Measurements from ENCODE around the gene MYO10. TPM values are rescaled to one million over a fixed set of nuclear protein-coding genes. Genes with fewer than 3 reads are reported as not detected.

MYO10 gene
- total and polyA plus RNA-seq, 8 donors, result 32.6 to 71.5 (median 65.0) TPM

GRCh38 chr5:16681876-16682275 lies 254.2 kb downstream of the MYO10 start:
- no peak overlapping the region for H3K27ac ChIP-seq
- no peaks in the 10 kb centered on the region for H3K4me1 ChIP-seq
- no peak for TF ChIP-seq CTCF (IDR thresholded peaks at IDR 0.05)
- no peaks in the 10 kb centered on the region for H3K9me3 ChIP-seq
- H3K36me3 ChIP-seq, result peaks cover 0 to 62% of the 10 kb centered on the region in 2 donors
- H3K27me3 ChIP-seq, result no peaks in the 10 kb centered on the region
- intact Hi-C loops (cut with DNase I), result no loop called here
- ATAC-seq (no peak), DNase-seq (no peak)
- no peak overlapping the region for H3K4me3 ChIP-seq

- no peak for DNase-seq
- intact Hi-C loops (cut with DNase I), result no loop called here
- no peaks in the 10 kb centered on the region for H3K4me1 ChIP-seq
- peaks cover 0 to 77% of the 10 kb centered on the region in 2 donors for H3K36me3 ChIP-seq
- no peaks in the 10 kb centered on the region for H3K9me3 ChIP-seq
- H3K27me3 ChIP-seq, result no peaks in the 10 kb centered on the region
- no peak for ATAC-seq
- H3K4me3 ChIP-seq, result no peak overlapping the region
- no peak for TF ChIP-seq CTCF (IDR thresholded peaks at IDR 0.05)
- no peak overlapping the region for H3K27ac ChIP-seq
Measured at GRCh38 chr5:16679863-16680262, 256.2 kb downstream of the MYO10 start.

GRCh38 chr5:16679190-16679589 lies 256.9 kb downstream of the MYO10 start:
- Histone ChIP-seq H3K9me3 (no peaks in the 10 kb centered on the region), H3K27me3 (no peaks in the 10 kb centered on the region), H3K4me1 (no peaks in the 10 kb centered on the region), H3K36me3 (peaks cover 0 to 77% of the 10 kb centered on the region in 2 donors), H3K4me3 (no peak overlapping the region), H3K27ac (no peak overlapping the region)
- ATAC-seq (no peak), DNase-seq (no peak)
- no peak for TF ChIP-seq CTCF (IDR thresholded peaks at IDR 0.05)
- intact Hi-C loops (cut with DNase I), result no loop called here

GRCh38 chr5:16675806-16676205 lies 260.3 kb downstream of the MYO10 start:
- ATAC-seq, result no peak
- no peak overlapping the region for H3K27ac ChIP-seq
- no peaks in the 10 kb centered on the region for H3K4me1 ChIP-seq
- intact Hi-C loops (cut with DNase I), result no loop called here
- H3K9me3 ChIP-seq, result no peaks in the 10 kb centered on the region
- DNase-seq, result no peak
- no peak overlapping the region for H3K4me3 ChIP-seq
- peaks cover 0 to 83% of the 10 kb centered on the region in 2 donors for H3K36me3 ChIP-seq
- no peaks in the 10 kb centered on the region for H3K27me3 ChIP-seq
- no peak for TF ChIP-seq CTCF (IDR thresholded peaks at IDR 0.05)

GRCh38 chr5:16674750-16675149 lies 261.3 kb downstream of the MYO10 start:
- Histone ChIP-seq H3K4me1 (no peaks in the 10 kb centered on the region), H3K36me3 (peaks cover 0 to 81% of the 10 kb centered on the region in 2 donors), H3K4me3 (no peak overlapping the region), H3K9me3 (no peaks in the 10 kb centered on the region), H3K27ac (no peak overlapping the region), H3K27me3 (no peaks in the 10 kb centered on the region)
- DNase-seq (no peak), ATAC-seq (no peak)
- TF ChIP-seq CTCF (IDR thresholded peaks at IDR 0.05), result no peak
- intact Hi-C loops (cut with DNase I), result no loop called here

All from left lung (tissue), 10 donors.